ENCODE results near the gene TTC39C. TPM values are rescaled to one million over a fixed set of nuclear protein-coding genes. Genes with fewer than 3 reads are reported as not detected.

TTC39C gene
- polyA plus RNA-seq, 3 donors: 4.3 to 29.5 (median 8.3) TPM

- Mint-ChIP-seq H3K4me3 (no peak overlapping the region), H3K27ac (no peak overlapping the region), H3K4me1 (no peaks in the 10 kb centered on the region), H3K9me3 (no peaks in the 10 kb centered on the region), H3K36me3 (peaks cover 71 to 86% of the 10 kb centered on the region in 2 donors), H3K27me3 (ENCODE audit: low read depth in 3 of 3) (no peaks in the 10 kb centered on the region)
- no peak overlapping the region for H3K4me3 ChIP-seq (replicated peaks in 1 of 3; ENCODE audit: low read depth in 2 of 3, low read length in 3 of 3)
- H3K36me3 ChIP-seq (replicated peaks in 1 of 2; ENCODE audit: control insufficient read depth in 1 of 2, insufficient read depth in 2 of 2, low read length in 2 of 2): peaks cover 90 to 99% of the 10 kb centered on the region in 2 donors
- H3K4me1 ChIP-seq (ENCODE audit: control insufficient read depth in 1 of 2, insufficient read depth in 2 of 2, low read length in 2 of 2): no peaks in the 10 kb centered on the region
- no peaks in the 10 kb centered on the region for H3K27me3 ChIP-seq (ENCODE audit: control insufficient read depth in 2 of 2, insufficient read depth in 2 of 2, low read length in 2 of 2)
- no peak overlapping the region for H3K9ac ChIP-seq (ENCODE audit: insufficient read depth, low read length, poor library complexity, severe bottlenecking)
- H3K27ac ChIP-seq (ENCODE audit: low read depth in 1 of 2, low read length in 2 of 2): no peak overlapping the region
- no peaks in the 10 kb centered on the region for H3K9me3 ChIP-seq (replicated peaks in 1 of 2; ENCODE audit: control insufficient read depth in 1 of 2, insufficient read depth in 1 of 2, low read length in 2 of 2)
- no peak for DNase-seq
- no peak for TF ChIP-seq CTCF (IDR thresholded peaks at IDR 0.05)
- no peaks in the 10 kb centered on the region for H4K20me1 ChIP-seq (ENCODE audit: insufficient read depth, low read length)
- H3K4me2 ChIP-seq (replicated peaks; ENCODE audit: extremely low read depth, low read length, poor library complexity, severe bottlenecking): no peak overlapping the region
- H2AFZ ChIP-seq (ENCODE audit: insufficient read depth, low read depth, low read length, poor library complexity, severe bottlenecking): no peak overlapping the region
- intact Hi-C loops (cut with micrococcal nuclease): no loop called here
- H3K79me2 ChIP-seq (ENCODE audit: insufficient read depth, low read length): no peaks in the 10 kb centered on the region
- WGBS (ENCODE audit: insufficient coverage): no CpG with 5 or more reads among the region's 4 CpGs
These were observed 114.1 kb downstream of the TTC39C start for GRCh38 chr18:24128700-24129099.

DNA sequence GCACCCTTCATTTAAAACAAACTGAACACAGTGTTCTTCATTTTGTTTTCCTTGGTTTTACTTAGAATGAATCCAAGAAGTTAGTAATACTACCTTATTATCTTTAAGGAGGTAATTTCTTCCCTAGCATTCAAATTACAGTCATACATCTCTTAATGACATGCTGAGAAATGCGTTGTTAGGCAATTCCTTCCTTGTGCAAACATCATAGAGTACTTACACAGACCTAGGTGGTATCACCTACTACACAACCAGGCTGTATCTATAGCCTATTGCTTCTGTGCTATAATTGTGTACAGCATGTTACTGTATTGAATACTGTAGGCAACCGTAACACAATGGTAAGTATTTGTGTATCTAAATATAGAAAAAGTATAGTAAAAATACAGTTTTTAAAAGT lies 115.9 kb downstream of the TTC39C start:
- H3K9ac ChIP-seq (ENCODE audit: insufficient read depth, low read length, poor library complexity, severe bottlenecking): no peak overlapping the region
- H2AFZ ChIP-seq (ENCODE audit: insufficient read depth, low read depth, low read length, poor library complexity, severe bottlenecking): no peak overlapping the region
- no peak overlapping the region for H3K27ac ChIP-seq (ENCODE audit: low read depth in 1 of 2, low read length in 2 of 2)
- Mint-ChIP-seq H3K4me1 (no peaks in the 10 kb centered on the region), H3K4me3 (no peak overlapping the region), H3K9me3 (no peaks in the 10 kb centered on the region), H3K27me3 (ENCODE audit: low read depth in 3 of 3) (no peaks in the 10 kb centered on the region), H3K27ac (no peak overlapping the region), H3K36me3 (peaks cover 61 to 82% of the 10 kb centered on the region in 2 donors)
- no peak overlapping the region for H3K4me3 ChIP-seq (replicated peaks in 1 of 3; ENCODE audit: low read depth in 2 of 3, low read length in 3 of 3)
- WGBS (ENCODE audit: insufficient coverage): no CpG with 5 or more reads among the region's 2 CpGs
- H3K4me2 ChIP-seq (replicated peaks; ENCODE audit: extremely low read depth, low read length, poor library complexity, severe bottlenecking): no peak overlapping the region
- TF ChIP-seq CTCF (IDR thresholded peaks at IDR 0.05): no peak
- no peaks in the 10 kb centered on the region for H3K4me1 ChIP-seq (ENCODE audit: control insufficient read depth in 1 of 2, insufficient read depth in 2 of 2, low read length in 2 of 2)
- peaks cover 79 to 86% of the 10 kb centered on the region in 2 donors for H3K36me3 ChIP-seq (replicated peaks in 1 of 2; ENCODE audit: control insufficient read depth in 1 of 2, insufficient read depth in 2 of 2, low read length in 2 of 2)
- H3K9me3 ChIP-seq (replicated peaks in 1 of 2; ENCODE audit: control insufficient read depth in 1 of 2, insufficient read depth in 1 of 2, low read length in 2 of 2): no peaks in the 10 kb centered on the region
- DNase-seq: no peak
- H3K79me2 ChIP-seq (ENCODE audit: insufficient read depth, low read length): no peaks in the 10 kb centered on the region
- H3K27me3 ChIP-seq (ENCODE audit: control insufficient read depth in 2 of 2, insufficient read depth in 2 of 2, low read length in 2 of 2): no peaks in the 10 kb centered on the region
- intact Hi-C loops (cut with micrococcal nuclease): no loop called here
- H4K20me1 ChIP-seq (ENCODE audit: insufficient read depth, low read length): no peaks in the 10 kb centered on the region

All from CD14-positive monocyte (primary cell).